Measurements from ENCODE around the gene CILP2.

The CILP2 gene, protein sequence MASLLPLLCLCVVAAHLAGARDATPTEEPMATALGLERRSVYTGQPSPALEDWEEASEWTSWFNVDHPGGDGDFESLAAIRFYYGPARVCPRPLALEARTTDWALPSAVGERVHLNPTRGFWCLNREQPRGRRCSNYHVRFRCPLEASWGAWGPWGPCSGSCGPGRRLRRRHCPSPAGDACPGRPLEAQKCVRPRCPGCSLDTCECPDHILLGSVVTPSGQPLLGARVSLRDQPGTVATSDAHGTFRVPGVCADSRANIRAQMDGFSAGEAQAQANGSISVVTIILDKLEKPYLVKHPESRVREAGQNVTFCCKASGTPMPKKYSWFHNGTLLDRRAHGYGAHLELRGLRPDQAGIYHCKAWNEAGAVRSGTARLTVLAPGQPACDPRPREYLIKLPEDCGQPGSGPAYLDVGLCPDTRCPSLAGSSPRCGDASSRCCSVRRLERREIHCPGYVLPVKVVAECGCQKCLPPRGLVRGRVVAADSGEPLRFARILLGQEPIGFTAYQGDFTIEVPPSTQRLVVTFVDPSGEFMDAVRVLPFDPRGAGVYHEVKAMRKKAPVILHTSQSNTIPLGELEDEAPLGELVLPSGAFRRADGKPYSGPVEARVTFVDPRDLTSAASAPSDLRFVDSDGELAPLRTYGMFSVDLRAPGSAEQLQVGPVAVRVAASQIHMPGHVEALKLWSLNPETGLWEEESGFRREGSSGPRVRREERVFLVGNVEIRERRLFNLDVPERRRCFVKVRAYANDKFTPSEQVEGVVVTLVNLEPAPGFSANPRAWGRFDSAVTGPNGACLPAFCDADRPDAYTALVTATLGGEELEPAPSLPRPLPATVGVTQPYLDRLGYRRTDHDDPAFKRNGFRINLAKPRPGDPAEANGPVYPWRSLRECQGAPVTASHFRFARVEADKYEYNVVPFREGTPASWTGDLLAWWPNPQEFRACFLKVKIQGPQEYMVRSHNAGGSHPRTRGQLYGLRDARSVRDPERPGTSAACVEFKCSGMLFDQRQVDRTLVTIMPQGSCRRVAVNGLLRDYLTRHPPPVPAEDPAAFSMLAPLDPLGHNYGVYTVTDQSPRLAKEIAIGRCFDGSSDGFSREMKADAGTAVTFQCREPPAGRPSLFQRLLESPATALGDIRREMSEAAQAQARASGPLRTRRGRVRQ

DNA sequence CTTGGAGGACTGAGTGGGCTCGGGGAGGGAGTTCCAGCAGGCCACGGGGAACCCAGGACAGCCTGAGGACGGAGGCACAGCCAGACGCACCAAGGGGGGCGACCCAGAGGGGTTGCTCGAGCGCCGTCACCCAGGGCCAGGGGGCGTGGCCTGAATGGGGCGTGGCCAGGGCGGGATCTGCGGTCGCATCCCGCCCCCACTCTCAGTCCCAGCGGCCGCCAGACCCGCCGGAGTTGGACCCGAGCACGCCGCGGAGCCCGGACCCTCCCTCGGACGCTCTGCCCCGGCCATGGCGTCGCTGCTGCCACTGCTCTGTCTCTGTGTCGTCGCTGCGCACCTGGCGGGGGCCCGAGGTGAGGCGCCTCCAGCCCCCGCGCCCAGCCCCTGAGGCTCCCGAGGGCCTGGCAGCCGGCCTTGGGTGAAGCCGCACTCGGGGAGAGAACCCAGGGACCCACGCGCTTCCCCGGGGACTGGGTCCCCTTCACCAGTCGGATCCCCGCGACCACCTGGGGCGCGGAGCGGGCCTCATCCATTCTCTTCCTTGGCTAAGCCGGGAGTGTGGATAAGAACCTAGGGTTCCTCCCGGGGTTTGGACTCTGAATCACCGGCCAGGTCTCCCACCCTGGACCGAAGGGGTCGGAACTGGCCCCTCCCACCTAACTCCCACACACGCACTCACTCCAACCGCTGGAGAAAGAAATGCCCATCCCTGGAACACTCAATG is at the start of gene CILP2:
TSS of gene CILP2 (plus strand) at position 205 of the 724 bp plus-strand sequence. CDS start at position 290, 85 bp downstream.
- no peak for DNase-seq (ENCODE audit: low read depth in 3 of 3)

DNA sequence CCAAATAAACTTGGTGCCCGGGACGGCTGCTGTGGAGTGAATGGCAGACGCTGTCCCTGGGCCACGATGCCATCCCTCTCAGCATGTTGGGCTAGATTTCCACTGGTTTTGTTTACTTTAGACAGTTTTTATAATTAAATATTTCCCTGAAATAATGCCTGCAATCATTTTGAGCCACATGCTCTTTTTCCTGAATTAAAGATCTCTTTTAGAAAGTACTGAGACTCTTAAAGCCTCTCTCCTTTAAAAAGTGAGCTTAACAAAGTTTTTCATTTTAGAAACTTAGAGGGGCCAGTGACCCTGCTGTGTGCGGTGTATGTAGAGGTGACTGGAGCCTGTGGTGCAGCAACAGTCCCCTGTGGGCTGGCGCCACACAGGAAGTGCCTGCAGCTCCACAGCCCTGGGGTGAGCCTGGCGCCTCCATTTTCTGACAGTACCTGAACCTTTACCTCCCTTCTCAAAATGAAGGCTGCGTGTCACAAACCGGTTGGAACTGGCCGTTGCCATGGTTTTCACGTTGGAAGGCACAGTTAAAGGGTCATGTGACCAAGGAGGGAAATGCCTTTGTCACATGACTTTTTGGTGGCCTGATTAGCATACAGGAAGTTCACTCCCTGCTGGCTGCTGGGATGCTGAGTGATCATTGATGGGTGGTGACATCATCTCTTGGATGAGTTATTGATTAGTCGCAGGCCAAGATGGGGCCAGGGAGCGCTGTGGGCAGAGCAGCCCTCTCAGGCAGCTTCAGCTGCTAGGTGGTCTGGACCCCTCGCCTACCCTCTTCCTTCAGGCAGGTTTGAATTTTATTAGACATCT is 49.0 kb upstream of the CILP2 start:
- peak; percentile 74 to 85 (median 81) for DNase-seq (ENCODE audit: low read depth in 3 of 3)

DNA sequence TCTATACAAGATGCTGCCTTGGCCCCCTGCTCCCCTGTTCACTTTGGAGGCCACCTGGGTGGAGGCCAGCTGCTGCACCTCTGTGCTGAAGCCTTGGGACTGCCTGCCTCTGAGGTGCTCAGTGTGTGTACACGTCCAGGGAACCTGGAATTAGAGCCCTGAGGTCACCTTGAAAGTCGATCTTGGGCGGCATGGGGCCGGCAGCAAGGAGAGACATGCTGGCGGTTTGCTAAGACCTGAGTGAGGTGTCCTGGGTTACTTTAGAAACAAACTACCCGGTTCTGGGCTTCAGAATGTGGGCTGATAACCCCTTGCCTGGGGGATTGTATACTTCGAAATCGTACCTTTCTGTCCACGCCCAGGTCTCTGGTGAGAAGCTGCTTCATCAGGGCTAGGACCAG is 48.3 kb upstream of the CILP2 start:
- no peak for DNase-seq (ENCODE audit: low read depth in 3 of 3)

DNA sequence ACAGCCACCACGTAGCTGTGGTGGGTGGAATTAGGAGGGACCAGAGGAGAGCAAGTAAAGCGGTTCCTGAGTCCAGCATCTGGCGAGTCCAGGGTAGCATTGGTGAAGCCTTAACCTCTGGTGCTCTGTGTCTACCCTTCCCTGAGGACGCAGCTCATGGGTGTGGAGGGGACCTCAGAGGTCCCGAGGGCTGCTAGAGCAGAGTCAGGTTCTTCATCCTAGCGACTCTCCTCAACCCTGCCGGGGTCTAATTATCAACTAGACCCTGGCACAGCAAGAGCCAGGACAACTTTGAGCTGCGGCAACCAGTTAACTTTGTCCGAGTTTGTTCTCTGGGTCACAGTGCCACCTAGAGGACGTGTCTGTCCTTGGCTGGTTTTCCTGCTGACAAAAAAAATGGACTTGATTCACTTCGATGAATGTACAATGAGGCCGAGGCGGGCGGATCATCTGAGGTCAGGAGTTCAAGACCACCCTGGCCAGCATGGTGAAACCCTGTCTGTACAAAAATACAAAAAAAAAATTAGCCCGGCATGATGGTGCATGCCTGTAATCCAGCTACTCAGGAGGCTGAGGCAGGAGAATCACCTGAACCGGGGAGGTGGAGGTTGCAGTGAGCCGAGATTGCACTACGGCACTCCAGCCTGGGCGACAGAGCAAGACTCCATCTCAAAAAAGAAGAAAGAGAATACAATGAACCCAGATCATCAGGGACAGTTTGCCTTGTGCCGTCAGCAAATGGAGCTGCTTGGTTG is 47.7 kb upstream of the CILP2 start:
- DNase-seq (ENCODE audit: low read depth in 3 of 3), result peak; percentile 65 to 81 (median 68)

DNA sequence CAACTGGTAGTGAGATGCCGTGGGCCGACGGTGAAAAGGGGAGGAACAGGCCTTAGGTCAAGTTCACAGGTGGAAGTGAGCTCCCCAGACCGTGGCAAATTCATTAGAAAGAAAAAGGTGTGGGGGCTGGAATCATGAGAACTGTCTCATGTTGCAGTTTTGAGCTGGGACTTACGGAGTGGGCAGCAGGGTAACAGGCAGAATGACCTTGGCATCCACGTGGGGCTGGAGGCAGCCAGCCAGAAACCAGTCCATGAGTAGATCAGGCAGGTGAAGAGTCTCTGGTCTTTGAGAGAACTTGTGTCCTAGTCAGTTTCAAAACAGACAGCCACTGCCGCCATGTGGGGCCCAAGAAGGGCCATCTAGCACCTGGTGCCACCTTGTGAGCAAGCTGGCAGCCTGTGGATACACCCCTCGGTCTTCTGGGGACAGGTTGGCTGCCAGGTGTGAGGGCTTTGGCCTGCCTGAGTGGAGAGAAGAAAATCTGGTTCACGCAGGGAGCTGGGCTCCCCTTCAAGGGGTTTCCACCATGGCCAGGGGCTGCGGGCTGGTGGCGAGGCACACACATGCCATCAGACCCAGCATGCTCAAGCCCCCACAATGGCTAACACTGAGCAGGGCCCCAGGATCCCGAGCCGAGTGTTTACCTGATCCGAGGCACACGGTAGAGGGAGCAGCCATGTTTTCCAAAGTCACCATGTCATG is 46.6 kb upstream of the CILP2 start:
- no peak for DNase-seq (ENCODE audit: low read depth in 3 of 3)

DNA sequence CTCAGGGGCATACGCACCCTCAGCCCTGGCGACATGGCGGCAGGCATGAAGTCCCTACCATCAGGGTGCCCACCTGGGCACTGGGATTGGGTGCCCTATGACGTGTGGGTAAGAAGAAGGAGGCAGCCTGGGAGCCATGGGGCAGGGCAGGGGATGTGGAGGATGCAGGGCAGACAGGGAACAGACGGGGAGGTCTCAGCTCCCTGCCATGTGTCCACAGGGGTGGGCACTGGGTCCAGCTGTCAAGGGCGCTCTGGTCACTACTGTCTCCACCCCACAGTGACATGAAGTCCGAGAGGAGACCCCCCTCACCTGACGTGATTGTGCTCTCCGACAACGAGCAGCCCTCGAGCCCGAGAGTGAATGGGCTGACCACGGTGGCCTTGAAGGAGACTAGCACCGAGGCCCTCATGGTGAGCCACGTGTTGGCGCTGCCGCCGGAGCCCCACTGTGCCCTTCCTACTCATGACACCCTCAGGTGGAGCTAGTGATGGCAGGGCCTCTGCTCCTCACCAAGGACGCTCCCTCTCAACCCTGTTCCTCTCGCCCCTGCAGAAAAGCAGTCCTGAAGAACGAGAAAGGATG is 45.9 kb upstream of the CILP2 start:
- DNase-seq (ENCODE audit: low read depth in 3 of 3), result no peak

DNA sequence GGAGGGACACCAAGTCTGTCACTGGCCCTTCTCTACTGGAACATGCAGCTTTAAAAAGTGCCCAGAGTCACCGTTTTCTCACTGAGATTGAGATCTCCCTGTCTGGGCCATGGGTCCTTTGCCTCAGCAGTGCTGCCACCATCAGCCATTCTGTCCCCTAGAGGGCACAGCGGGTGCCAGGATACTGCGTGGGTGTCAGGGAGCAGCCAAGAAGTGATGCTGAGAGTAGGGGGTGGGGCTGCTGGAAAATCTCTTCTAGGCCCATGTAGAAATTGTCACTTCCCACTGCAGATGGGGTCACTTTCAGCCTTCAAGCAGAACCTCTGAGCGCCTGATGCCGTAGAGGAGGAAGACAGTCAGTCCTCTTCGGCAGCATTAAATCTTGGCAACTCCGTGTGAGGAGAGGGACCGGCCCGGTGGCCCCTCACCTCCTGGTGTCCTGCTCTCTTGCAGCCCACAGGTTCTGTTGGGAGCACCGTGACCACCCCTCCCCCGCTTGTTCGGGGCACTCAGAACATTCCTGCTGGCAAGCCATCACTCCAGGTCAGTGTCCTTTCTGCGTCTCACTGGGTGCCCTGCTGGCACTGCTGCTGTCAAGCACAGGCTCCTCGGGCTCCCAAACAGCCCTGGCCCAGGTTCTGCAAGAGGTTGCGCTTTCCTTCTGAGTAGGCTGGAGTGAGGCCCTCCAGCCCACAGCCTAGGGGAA is 44.1 kb upstream of the CILP2 start:
- DNase-seq (ENCODE audit: low read depth in 3 of 3), result no peak

DNA sequence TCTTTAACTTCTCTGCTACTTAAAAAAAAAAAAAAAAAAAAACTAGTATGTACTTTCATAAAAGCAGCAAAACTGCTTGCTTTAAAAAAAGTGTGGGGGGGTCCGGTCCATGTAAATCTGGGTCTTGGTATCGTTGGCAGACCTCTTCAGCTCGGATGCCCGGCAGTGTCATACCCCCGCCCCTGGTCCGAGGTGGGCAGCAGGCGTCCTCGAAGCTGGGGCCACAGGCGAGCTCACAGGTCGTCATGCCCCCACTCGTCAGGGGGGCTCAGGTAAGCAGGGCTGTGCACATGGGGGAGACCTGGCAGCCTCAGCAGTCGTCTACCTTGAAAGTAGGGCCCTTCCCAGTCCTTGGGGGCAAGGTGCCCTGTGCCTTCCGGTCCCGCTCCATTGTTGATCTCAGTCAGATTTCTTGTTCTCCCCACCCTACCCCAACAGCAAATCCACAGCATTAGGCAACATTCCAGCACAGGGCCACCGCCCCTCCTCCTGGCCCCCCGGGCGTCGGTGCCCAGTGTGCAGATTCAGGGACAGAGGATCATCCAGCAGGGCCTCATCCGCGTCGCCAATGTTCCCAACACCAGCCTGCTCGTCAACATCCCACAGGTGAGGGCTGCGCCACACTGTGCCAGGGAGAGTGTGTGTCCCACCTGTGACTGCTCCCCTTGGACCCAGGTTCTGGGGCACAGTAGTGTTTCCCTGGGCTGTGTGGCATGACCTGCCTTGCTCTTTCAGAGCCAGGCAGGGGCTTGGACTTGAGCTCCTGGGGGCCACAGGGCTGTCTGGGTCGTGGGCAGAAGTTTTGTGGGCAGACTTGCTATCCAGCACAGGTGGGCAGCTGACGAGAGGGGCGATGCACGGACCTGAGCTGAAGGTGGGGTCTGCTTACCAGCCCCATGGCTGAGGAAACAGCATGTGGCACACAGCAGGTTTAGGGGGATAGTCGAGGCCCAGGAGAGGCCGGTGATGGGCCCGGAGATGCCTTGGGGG is 42.2 kb upstream of the CILP2 start:
- DNase-seq (ENCODE audit: low read depth in 3 of 3), result no peak

DNA sequence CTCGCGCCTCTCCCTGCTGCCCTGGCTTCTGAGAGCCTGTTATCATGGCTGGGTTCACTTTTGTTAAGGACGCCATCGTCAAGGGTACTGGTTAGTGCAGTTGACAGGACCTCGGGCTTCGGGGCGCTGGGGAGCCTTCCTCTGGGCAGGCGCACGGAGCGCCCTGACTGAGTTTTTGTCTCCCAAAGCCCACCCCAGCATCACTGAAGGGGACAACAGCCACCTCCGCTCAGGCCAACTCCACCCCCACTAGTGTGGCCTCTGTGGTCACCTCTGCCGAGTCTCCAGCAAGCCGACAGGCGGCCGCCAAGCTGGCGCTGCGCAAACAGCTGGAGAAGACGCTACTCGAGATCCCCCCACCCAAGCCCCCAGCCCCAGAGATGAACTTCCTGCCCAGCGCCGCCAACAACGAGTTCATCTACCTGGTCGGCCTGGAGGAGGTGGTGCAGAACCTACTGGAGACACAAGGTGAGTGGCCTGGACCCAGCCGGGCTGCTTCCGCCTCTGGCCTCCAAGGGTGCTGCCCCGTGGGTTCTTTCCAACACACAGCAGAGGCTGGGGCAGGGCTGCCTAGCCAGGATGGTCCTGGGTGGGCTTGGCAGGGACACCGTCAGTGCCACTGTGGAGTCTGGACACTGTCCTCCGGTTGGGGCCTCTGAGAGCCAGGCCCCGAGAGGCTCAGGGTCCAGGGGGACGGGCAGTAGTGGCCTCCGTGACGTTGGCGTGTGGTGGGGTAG is 39.6 kb upstream of the CILP2 start:
- no peak for DNase-seq (ENCODE audit: low read depth in 3 of 3)

DNA sequence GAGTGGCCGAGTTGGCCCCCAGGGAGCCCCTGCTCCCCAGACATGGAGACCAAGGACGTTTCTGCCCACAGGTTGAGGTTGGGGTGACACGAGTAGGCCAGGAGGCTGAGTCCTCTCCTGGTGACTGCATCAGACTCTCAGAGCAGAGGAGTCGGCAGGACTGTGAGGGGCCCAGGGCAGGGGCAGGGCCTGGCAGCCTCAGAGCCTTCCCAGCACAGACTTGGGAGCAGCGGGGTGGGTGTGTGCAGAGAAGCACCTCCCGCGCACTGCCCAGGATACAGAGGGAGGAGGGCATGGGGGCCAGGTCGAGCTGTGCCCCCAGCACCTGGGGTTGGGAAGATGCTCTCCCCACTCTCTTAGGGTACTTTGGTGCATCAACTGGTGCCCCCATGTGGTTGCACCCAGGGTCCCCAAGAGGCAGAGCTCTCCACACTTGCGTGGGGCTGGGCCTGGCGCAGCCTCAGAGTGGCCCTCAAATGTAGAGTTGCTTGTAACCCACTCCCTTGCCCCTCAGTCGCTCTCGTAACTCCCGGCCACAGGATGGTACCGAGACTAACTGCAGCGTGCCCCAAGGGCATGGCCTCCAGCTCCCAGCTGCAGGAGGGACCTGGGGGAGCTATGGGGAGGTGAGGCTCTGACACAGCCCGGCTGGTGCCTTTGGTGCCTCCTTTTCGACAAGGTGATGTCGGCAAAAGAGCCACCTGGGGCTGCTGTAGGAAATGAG is 38.6 kb upstream of the CILP2 start:
- DNase-seq (ENCODE audit: low read depth in 3 of 3), result no peak

DNA sequence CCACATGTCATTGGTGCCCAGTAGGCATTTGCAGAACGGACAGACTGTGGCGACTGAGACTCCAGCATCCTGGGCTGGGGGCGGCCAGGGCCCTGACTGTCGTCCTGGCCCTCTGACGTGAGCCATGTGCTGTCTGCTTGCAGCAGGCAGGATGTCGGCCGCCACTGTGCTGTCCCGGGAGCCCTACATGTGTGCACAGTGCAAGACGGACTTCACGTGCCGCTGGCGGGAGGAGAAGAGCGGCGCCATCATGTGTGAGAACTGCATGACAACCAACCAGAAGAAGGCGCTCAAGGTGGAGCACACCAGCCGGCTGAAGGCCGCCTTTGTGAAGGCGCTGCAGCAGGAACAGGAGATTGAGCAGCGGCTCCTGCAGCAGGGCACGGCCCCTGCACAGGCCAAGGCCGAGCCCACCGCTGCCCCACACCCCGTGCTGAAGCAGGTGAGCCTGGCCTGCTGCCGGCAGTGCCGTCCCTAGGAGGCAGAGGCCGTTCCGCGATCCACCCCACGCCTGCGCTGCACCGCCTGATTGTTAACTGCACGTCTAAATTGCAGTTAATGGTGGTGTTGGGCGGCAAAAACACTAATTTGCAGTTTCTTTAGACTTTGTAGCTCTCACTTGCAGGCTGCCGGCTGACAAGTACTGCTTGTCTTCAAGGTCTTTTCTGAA is 37.0 kb upstream of the CILP2 start:
- DNase-seq (ENCODE audit: low read depth in 3 of 3), result no peak

DNA sequence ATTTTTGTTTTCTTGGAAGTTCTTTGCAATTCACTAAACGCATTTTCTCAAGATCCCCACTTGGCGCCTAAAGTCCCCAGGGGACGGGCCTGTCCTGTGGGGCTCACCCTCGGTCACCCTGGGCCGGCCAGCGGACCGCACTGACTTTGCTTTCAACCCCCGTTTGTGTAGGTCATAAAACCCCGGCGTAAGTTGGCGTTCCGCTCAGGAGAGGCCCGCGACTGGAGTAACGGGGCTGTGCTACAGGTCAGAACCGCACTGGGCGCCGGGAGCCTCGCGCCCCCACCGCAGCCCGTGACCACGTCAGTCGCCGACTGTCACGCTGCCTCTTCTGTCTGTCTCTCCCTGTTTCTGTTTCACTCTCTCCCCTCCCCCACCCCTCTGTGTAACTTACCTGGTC is 36.3 kb upstream of the CILP2 start:
- DNase-seq (ENCODE audit: low read depth in 3 of 3), result no peak

DNA sequence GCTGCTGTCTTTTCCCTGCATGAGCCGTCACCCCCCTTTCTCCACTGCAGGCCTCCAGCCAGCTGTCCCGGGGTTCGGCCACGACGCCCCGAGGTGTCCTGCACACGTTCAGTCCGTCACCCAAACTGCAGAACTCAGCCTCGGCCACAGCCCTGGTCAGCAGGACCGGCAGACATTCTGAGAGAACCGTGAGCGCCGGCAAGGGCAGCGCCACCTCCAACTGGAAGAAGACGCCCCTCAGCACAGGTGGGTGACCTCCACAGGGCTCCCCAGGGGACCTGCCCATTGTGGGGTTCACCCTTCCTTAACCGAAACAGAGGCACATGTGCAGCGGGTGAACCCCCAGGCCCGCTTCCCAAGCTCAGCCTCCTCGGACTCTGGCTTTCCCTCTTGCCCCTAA is 35.8 kb upstream of the CILP2 start:
- no peak for DNase-seq (ENCODE audit: low read depth in 3 of 3)

DNA sequence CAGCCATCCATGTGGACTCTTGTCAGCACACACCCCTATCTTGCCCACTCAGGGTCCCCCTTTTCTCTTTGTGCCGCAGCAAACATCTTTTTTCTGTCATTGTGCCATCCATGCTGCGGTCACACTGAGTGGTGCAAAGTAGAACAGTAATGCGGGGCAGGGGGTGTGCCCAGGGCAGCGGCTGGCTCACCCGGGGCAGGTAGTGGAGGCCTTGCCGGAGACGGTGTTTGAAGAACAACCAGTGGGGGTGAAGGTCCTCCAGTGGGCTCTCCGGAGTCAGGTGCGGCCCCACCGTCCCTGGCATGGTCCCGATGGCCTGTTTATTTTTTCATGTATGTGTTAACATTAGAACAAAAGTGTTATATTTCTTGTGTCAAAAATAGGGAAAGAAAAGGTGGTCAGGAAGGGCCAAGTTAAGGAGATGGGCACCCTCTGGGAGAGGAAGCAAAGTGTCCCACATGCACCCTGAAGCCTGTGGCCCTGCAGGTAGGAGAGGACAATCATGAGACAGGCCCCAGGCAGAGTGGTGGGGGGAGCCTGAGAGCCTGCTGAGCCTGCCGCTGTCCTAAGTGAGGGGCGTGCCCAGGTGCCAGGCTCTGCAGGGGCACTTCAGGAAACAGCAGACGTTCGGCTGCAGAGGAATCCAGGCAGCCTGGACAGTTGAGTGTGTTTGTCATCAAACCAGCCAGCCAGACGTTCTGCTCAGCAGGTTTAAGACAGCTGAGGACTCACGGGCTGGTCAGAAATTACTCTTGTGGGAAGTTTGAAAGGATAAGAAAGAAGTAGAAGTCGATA is 35.1 kb upstream of the CILP2 start:
- no peak for DNase-seq (ENCODE audit: low read depth in 3 of 3)
